GM21390 (cell line): ENCODE data around the gene EPN3.

Experiments used
- ATAC-seq: cut with Tn5 transposase; IDR thresholded peaks from one replicate; pipeline ENCODE4 v1.9.1; 2021; ENCODE audit not compliant: unreplicated experiment

EPN3 gene

GRCh38 chr17:50547736-50548083, 15.2 kb downstream of the EPN3 start:
- no peak for ATAC-seq

- no peak for ATAC-seq
Measured at GRCh38 chr17:50548831-50549230, 16.3 kb downstream of the EPN3 start.

DNA sequence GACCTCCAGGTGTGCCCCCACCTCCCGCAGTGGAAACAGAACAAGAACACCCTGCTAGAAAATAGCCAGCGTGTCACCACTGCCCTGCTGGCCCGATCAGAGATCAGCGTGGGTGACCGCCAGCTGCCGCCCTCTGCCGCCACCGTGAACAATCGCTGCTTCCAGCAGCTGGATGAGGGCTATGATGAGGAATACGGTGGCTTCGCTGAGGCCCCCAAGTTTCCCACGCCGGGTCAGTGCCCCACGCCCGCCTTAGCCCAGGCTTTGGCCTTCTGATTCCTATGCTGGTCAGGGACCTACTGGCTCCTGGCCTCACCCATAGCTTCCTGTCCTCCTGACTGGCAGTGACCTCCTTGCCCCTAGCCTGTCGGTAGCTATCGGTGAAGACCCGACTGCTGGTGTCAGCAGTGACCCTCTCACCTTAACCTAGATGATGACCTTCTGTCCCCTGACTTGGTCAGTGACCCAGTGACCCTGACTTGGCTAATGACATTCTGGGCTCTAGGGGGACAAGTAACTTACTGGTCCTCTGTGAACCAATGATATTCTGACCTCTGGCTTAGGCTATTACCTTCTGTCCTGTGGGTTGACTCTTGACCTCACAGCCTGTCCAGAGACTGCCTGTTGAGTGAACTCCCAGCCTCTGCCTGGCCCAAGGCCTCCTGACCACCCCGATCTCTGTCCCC, 16.9 kb downstream of the EPN3 start:
- no peak for ATAC-seq

- no peak for ATAC-seq
Measured at GRCh38 chr17:50549969-50550368, 17.4 kb downstream of the EPN3 start.

DNA sequence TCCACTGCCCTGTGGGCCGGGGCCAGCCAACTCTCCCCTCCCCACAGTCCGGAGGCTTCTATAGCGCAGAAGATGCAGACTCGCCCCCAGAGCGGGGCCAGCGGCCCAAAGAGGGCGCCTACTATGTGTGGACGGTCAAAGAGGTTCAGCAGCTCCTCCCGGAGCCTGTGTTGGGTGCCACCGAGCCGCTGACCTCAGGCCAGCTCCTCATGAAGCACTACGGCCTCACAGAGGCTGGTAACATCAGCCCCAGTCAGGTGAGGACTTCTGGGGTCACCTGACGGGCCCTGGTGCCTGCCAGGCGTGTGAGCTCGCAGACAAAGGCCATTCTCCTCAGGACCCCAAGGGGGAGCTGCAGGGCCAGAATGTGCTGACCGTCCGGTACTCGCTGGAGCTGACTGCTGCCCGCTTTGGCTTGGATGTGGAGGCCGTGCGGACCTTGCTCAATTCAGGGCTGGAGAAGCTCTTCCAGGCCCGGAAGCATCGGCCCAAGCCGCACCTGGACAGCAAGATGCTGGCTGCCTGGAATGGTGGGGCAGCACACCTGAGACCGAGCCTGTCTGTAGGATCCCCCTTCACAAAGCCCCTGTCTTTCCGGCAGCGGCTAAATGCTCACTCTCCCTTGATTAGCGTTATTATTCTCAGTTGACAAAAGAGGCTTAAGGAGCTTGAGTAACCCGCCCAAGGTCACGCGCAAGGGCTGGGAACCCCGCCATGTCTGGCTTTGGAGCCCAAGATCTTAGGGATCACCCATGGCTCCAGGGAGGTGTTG, 18.3 kb downstream of the EPN3 start:
- ATAC-seq = no peak

GRCh38 chr17:50551433-50551815, 18.9 kb downstream of the EPN3 start:
- ATAC-seq = no peak

DNA sequence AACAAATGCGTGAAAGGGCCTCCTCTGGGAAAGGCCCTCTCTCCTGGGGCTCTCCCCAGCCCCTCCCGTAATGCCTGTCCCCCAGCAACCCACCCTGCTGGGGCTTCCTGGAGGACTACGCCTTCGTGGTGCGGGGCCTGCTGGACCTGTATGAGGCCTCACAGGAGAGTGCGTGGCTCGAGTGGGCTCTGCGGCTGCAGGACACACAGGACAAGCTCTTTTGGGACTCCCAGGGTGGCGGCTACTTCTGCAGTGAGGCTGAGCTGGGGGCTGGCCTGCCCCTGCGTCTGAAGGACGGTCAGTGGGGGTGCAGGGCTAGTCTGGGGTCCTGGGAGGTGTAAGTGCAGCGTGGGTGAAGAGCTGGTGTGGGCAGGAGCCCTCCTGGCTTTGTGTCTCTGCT, 19.3 kb downstream of the EPN3 start:
- ATAC-seq = no peak

GRCh38 chr17:50554201-50554600, 21.7 kb downstream of the EPN3 start:
- ATAC-seq = no peak

GRCh38 chr17:50556803-50557202, 24.3 kb downstream of the EPN3 start:
- no peak for ATAC-seq

- ATAC-seq = no peak
Measured at GRCh38 chr17:50557630-50558029, 25.1 kb downstream of the EPN3 start.

GRCh38 chr17:50558091-50558490, 25.6 kb downstream of the EPN3 start:
- no peak for ATAC-seq

GRCh38 chr17:50558581-50558940, 26.0 kb downstream of the EPN3 start:
- no peak for ATAC-seq

- no peak for ATAC-seq
Measured at GRCh38 chr17:50558941-50559614, 26.5 kb downstream of the EPN3 start.

DNA sequence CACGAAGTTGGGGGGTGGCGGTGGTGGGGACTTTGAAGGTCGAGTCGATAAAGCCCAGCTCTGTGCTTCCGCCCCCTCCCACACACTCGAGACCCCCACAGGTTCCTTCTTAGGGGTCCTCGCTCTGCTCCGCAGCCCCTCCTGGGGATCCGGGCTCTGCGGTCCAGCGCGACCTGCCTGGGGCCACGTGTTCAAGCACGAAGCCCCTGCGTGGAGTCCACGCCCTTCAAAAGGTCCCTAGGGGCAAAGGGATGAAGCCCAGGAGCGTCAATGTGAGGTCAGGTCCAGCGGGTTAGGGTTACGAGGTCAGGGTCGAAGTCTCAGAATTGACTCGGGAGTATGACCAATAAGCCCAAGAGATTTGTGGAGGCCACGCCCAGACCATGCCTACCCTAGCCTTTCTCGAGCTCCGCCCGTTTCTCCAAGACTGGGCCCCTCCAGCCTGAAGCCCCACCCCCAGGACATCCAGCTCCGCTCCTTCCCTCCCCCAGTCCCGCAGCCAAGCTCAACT, 27.2 kb downstream of the EPN3 start:
- no peak for ATAC-seq

GRCh38 chr17:50560185-50560824, 27.8 kb downstream of the EPN3 start, which contains the start of gene CACNA1G:
Gene CACNA1G (plus strand): TSS chr17:50560715. CDS start chr17:50561460, 745 bp downstream.
- peak; percentile 91 for ATAC-seq

DNA sequence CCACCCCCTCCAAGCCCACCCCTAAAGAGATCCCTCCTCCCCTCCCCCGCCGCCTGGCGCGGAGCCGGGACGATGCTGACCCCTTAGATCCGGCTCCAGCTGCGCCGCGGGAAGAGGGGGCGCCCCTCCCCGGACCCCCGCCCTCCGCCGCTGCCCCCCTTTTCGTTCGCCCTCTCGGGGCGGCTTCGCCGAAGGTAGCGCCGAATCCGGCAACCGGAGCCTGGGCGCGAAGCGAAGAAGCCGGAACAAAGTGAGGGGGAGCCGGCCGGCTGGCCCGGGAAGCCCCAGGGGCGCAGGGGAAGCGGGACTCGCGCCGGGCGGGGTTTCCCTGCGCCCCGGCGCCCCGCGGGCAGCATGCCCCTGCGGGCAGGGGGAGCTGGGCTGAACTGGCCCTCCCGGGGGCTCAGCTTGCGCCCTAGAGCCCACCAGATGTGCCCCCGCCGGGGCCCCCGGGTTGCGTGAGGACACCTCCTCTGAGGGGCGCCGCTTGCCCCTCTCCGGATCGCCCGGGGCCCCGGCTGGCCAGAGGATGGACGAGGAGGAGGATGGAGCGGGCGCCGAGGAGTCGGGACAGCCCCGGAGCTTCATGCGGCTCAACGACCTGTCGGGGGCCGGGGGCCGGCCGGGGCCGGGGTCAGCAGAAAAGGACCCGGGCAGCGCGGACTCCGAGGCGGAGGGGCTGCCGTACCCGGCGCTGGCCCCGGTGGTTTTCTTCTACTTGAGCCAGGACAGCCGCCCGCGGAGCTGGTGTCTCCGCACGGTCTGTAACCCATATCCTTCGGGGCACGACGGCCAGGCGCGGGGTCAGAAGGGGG, 28.6 kb downstream of the EPN3 start:
- no peak for ATAC-seq

DNA sequence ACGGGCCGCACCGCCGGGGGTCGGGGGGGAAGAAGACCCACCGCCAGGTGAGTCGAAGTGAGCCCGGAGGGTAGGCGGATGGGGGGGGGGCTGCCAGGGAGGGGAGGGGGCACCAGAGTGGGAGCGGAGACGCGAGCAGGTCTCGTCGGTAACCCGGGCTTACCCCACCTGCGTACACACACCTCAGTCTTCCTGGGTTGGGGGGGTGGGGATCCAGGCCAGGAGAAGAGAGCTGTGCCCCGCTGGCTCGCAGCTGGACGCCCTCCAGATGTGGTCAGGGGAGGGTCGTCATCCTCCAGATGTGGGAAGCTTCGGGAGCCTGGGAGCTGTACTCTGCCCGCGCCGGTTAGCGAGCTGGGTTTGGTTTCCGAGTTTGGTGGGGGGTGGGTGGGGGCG, 29.2 kb downstream of the EPN3 start:
- no peak for ATAC-seq

DNA sequence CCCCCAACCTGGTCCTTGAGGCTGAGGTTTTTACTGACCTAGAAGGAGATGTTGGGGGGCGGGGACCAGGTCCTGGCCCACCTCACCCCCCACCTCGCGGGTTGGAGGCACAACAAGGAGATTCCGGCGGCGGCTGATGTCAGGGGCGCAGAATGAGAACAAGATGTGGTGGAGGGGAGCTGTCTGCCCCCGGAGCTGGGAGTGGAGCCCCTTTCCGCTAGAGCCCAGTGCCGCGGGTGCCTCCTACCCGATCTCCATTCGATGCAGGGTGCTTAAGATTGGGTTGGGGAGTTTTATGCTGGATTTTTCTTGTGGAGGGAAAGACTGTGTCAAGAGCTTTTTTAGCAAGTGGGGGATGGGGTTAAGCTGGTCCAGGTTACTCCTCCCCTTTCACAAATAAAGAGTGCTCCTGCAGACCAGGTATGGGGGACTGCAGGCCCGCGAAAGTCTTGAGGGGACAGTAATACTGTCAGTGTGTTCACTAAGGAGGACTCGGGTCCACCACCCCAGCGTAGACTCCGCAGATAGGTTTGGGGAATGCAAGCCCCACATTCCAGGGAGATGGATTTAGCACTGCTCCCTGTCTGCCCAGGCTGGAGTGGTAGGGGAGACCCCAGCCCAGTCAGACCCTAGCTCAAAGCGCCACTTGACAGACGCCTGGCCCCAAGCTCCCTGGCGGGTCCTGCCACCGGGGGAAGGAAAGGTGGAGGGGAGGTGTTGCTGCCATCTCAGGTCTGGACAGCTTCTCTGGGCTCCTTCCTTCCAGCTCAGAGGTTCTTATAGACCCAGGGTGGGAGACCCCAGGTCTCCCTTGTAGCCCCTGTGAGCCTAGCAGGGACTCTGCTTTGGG, 29.9 kb downstream of the EPN3 start:
- ATAC-seq = no peak

GRCh38 chr17:50563092-50563511, 30.6 kb downstream of the EPN3 start:
- ATAC-seq = no peak

GRCh38 chr17:50564916-50565315, 32.4 kb downstream of the EPN3 start:
- no peak for ATAC-seq
